ENCODE measurements around the gene ROPN1L. TPM values are rescaled to one million over a fixed set of nuclear protein-coding genes. Genes with fewer than 3 reads are reported as not detected.

ROPN1L gene
- total RNA-seq: 0.28 and 0.45 TPM in 2 replicates

DNA sequence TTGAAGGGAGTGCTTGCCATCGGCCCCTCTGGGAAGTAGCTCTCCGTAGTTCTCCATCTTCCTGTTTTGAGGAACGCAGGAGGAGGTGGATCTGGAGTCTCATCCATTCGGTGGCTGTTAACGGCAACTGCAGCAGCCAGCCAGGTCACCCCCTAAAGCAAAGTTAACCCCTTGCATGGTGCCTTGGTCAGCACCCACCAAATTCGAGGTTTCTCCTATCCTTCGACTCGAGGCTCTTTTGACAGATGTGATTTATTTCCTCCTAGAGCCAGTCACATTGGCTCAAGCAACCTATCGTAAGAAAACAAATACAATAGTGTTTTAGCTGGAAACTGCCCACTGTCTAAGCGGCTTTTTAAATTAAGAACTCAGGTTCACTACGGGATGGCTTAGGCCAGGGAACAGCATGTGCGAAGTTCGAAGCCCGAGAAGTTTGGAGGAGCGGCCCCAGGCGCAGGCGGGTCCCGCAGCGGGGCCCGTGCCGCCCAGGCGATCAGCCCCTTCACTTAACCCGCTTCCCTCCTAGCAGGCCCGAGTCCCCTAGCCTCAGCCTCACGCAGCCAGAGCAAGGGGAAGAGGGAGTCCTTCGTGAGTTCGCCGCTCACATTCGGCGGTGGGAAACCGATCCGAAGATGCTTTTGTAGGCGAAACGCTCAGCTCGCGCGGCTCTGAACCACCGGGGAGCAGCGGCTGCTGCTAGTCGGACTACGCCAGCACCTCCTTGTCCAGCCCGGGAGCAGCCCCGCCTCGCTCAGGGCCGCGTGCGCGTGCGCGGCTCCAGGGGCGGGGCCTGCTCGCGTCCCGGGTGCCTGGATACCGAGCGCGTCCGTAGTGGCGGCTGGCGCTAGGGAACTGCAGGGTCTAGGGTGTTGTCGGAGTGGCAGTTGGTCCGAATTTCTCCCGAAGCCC, at the start of gene ROPN1L:
TSS of gene ROPN1L (plus strand) at position 797 of the 909 bp plus-strand sequence. CDS start 289 bp downstream, outside the sequence.

Other genes with a start within 250 kb of the ROPN1L start
- gene ATPSCKMT, start 192.0 kb upstream of the ROPN1L start, total RNA-seq: 20.1 and 26.7 TPM in 2 replicates
- gene CCT5, start 191.6 kb upstream of the ROPN1L start, total RNA-seq: 757 and 844 TPM in 2 replicates
- gene CMBL, start 134.0 kb upstream of the ROPN1L start, total RNA-seq: 5.7 and 6.7 TPM in 2 replicates
- gene MARCHF6, start 88.2 kb upstream of the ROPN1L start, total RNA-seq: 42.6 and 86.7 TPM in 2 replicates
- gene ANKRD33B, start 122.2 kb downstream of the ROPN1L start, total RNA-seq: 3.4 and 7.3 TPM in 2 replicates